ENCODE measurements around the gene STX4.

Gene STX4

GRCh38 chr16:31032736-31033708 lies at the start of gene STX4:
Gene STX4 (plus strand): TSS chr16:31033558. CDS start chr16:31033806, 248 bp downstream.
- peak; percentile 85 for DNase-seq (ENCODE audit: low spot score)
- peak; percentile 75 for FAIRE-seq

- DNase-seq (ENCODE audit: low spot score) (no peak), FAIRE-seq (no peak)
Measured at GRCh38 chr16:30983898-30984610, 49.3 kb upstream of the STX4 start.

- FAIRE-seq, result no peak
- peak; percentile 64 for DNase-seq (ENCODE audit: low spot score)
Measured at GRCh38 chr16:30984669-30985400, 48.5 kb upstream of the STX4 start, which contains the start of gene HSD3B7. Gene HSD3B7 (plus strand): TSS chr16:30985207. CDS start chr16:30985659, 452 bp downstream.

GRCh38 chr16:30985401-30986128 lies 47.8 kb upstream of the STX4 start:
- DNase-seq (ENCODE audit: low spot score) (peak; percentile 63), FAIRE-seq (no peak)

GRCh38 chr16:30986129-30986991 lies 47.0 kb upstream of the STX4 start:
- FAIRE-seq, result no peak
- no peak for DNase-seq (ENCODE audit: low spot score)

GRCh38 chr16:30987581-30988190 lies 45.7 kb upstream of the STX4 start:
- DNase-seq (ENCODE audit: low spot score), result no peak
- FAIRE-seq, result no peak

GRCh38 chr16:30989469-30990047 lies 43.8 kb upstream of the STX4 start:
- no peak for DNase-seq (ENCODE audit: low spot score)
- no peak for FAIRE-seq

- FAIRE-seq (no peak), DNase-seq (ENCODE audit: low spot score) (no peak)
Measured at GRCh38 chr16:30990105-30990504, 43.3 kb upstream of the STX4 start.

GRCh38 chr16:30991052-30991451 lies 42.3 kb upstream of the STX4 start:
- no peak for DNase-seq (ENCODE audit: low spot score)
- FAIRE-seq, result no peak

GRCh38 chr16:30992276-30992780 lies 41.0 kb upstream of the STX4 start:
- DNase-seq (ENCODE audit: low spot score) (no peak), FAIRE-seq (no peak)

GRCh38 chr16:30992931-30993816 lies 40.2 kb upstream of the STX4 start:
- no peak for DNase-seq (ENCODE audit: low spot score)

GRCh38 chr16:30995927-30996323 lies 37.4 kb upstream of the STX4 start:
- no peak for FAIRE-seq

More at GRCh38 chr16:30992931-30993816, 40.2 kb upstream of the STX4 start:
- FAIRE-seq, result no peak

GRCh38 chr16:30996324-30996984 lies 36.9 kb upstream of the STX4 start:
- no peak for FAIRE-seq
- DNase-seq (ENCODE audit: low spot score), result peak; percentile 61

More at GRCh38 chr16:30995927-30996323, 37.4 kb upstream of the STX4 start:
- no peak for DNase-seq (ENCODE audit: low spot score)

GRCh38 chr16:30996985-30997724 lies 36.2 kb upstream of the STX4 start:
- FAIRE-seq (no peak), DNase-seq (ENCODE audit: low spot score) (peak; percentile 70)

GRCh38 chr16:30997725-30998711 lies 35.3 kb upstream of the STX4 start:
- peak; percentile 89 for DNase-seq (ENCODE audit: low spot score)
- FAIRE-seq, result peak; percentile 71
